ENCODE results near the gene OR4A15.

OR4A15 gene

GRCh38 chr11:55367674-55368073 lies at the start of gene OR4A15:
OR4A15 (plus strand) TSS chr11:55367974; CDS start chr11:55367974, 0 bp downstream.
- no peak within 1 kb of the TSS for H2AFZ ChIP-seq (ENCODE audit: low read depth)
- no peaks in the 10 kb centered on the region for H4K20me1 ChIP-seq (ENCODE audit: insufficient read depth)
- no peak within 1 kb of the TSS for H3K9ac ChIP-seq
- H3K27ac ChIP-seq: no peak within 1 kb of the TSS
- no peaks in the 10 kb centered on the region for H3K27me3 ChIP-seq (ENCODE audit: insufficient read depth, low read depth)
- no peaks in the 10 kb centered on the region for H3K79me2 ChIP-seq (ENCODE audit: insufficient read depth, low read depth)
- H3K4me1 ChIP-seq (ENCODE audit: low read depth, poor library complexity, severe bottlenecking): no peaks in the 10 kb centered on the region
- no peak within 1 kb of the TSS for H3K4me2 ChIP-seq
- H3K4me3 ChIP-seq (IDR thresholded peaks at IDR 0.05; ENCODE audit: insufficient read depth, low read depth, low read length): no peak within 1 kb of the TSS
- H3K36me3 ChIP-seq (ENCODE audit: insufficient read depth): no peaks in the 10 kb centered on the region
- TF ChIP-seq CTCF (conservative IDR thresholded peaks at IDR 0.05; ENCODE audit: low read depth, low read length): no peak

DNA sequence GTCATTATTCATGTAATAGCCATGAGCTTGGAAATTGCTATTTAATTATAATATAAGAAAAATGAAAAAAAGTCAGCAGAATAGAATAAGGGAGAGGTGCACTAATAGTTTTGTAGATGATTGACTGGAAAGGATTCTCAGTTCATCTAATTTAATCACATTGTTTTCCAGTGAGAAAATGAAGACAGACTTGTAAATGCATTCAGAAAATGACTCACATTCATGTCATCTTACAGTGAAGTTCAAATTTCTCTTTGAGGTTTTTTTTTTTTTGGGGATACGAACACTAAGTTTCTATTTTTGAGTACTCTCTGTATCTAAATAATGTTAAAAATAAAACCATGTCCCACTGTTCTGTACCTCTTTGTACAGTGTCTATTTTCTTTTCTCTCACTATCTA lies 43.3 kb upstream of the OR4A15 start:
- Histone ChIP-seq H3K4me1 (ENCODE audit: low read depth, poor library complexity, severe bottlenecking) (no peaks in the 10 kb centered on the region), H3K27me3 (ENCODE audit: insufficient read depth, low read depth) (no peaks in the 10 kb centered on the region), H4K20me1 (ENCODE audit: insufficient read depth) (no peaks in the 10 kb centered on the region), H3K36me3 (ENCODE audit: insufficient read depth) (no peaks in the 10 kb centered on the region), H3K4me2 (no peak overlapping the region), H3K9ac (no peak overlapping the region), H3K27ac (no peak overlapping the region), H3K79me2 (ENCODE audit: insufficient read depth, low read depth) (no peaks in the 10 kb centered on the region), H3K4me3 (IDR thresholded peaks at IDR 0.05; ENCODE audit: insufficient read depth, low read depth, low read length) (no peak overlapping the region), H2AFZ (ENCODE audit: low read depth) (no peak overlapping the region)
- no peak for TF ChIP-seq CTCF (conservative IDR thresholded peaks at IDR 0.05; ENCODE audit: low read depth, low read length)

DNA sequence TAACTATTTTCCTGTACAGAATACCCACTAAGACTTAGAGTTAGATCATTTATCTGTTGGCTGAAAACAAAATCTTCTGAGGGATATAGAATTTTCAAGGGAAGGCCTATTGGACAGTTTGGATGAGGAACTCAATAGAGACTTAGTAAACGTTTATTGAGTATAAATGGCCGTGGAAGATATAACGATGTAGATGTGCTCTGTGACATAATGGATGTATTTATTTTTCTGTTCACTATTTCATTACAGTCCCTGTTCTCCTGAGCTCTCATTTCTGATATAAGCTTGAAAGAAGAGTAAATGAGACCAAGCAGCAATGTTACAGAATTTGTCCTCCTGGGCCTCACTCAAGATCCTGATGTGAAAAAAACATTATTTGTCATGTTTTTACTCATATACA lies 24.9 kb upstream of the OR4A15 start, which contains the start of gene OR4A16:
Gene OR4A16, plus strand, starts transcription at position 301 of the 400 bp plus-strand sequence. Its CDS starts 0 bp downstream, at position 301.
- Histone ChIP-seq H3K36me3 (ENCODE audit: insufficient read depth) (no peaks in the 10 kb centered on the region), H3K4me3 (IDR thresholded peaks at IDR 0.05; ENCODE audit: insufficient read depth, low read depth, low read length) (no peak within 1 kb of the TSS), H3K27me3 (ENCODE audit: insufficient read depth, low read depth) (no peaks in the 10 kb centered on the region), H2AFZ (ENCODE audit: low read depth) (no peak within 1 kb of the TSS), H3K27ac (no peak within 1 kb of the TSS), H3K9ac (no peak within 1 kb of the TSS), H3K4me2 (no peak within 1 kb of the TSS), H3K4me1 (ENCODE audit: low read depth, poor library complexity, severe bottlenecking) (no peaks in the 10 kb centered on the region), H3K79me2 (ENCODE audit: insufficient read depth, low read depth) (no peaks in the 10 kb centered on the region), H4K20me1 (ENCODE audit: insufficient read depth) (no peaks in the 10 kb centered on the region)
- TF ChIP-seq CTCF (conservative IDR thresholded peaks at IDR 0.05; ENCODE audit: low read depth, low read length): no peak

GRCh38 chr11:55345306-55345705 lies 22.5 kb upstream of the OR4A15 start:
- no peaks in the 10 kb centered on the region for H3K4me1 ChIP-seq (ENCODE audit: low read depth, poor library complexity, severe bottlenecking)
- H3K9ac ChIP-seq: no peak overlapping the region
- no peak overlapping the region for H3K4me3 ChIP-seq (IDR thresholded peaks at IDR 0.05; ENCODE audit: insufficient read depth, low read depth, low read length)
- no peak overlapping the region for H2AFZ ChIP-seq (ENCODE audit: low read depth)
- H3K27me3 ChIP-seq (ENCODE audit: insufficient read depth, low read depth): no peaks in the 10 kb centered on the region
- no peaks in the 10 kb centered on the region for H3K79me2 ChIP-seq (ENCODE audit: insufficient read depth, low read depth)
- H3K4me2 ChIP-seq: no peak overlapping the region
- H3K36me3 ChIP-seq (ENCODE audit: insufficient read depth): no peaks in the 10 kb centered on the region
- H3K27ac ChIP-seq: no peak overlapping the region
- TF ChIP-seq CTCF (conservative IDR thresholded peaks at IDR 0.05; ENCODE audit: low read depth, low read length): no peak
- H4K20me1 ChIP-seq (ENCODE audit: insufficient read depth): no peaks in the 10 kb centered on the region

Data from KMS-11 (cell line).